ENCODE results near the gene SHISA3. TPM values are rescaled to one million over a fixed set of nuclear protein-coding genes. Genes with fewer than 3 reads are reported as not detected.

The SHISA3 gene
- total and polyA plus RNA-seq, 9 donors: 1.9 to 21.9 (median 8.8) TPM

DNA sequence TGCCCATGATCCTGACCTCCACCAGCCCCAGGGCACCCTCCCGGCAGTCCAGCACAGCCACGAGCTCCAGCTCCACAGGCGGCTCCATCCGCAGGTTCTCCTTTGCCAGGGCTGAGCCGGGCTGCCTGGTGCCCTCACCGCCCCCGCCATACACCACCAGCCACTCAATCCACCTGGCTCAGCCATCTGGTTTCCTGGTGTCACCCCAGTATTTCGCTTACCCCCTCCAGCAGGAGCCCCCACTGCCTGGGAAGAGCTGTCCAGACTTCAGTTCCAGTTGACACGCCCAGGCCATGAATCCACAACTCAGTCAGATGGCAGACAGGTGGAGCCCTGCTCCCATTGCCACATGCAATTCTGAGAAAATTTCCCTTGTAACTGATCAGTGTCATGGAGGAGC, 3.9 kb downstream of the SHISA3 start:
- Histone ChIP-seq H3K4me1 (ENCODE audit: control insufficient read depth, insufficient read depth, low read length) (peaks cover 32% of the 10 kb centered on the region), H3K27ac (ENCODE audit: low read length) (no peak overlapping the region), H3K9me3 (replicated peaks; ENCODE audit: control insufficient read depth, low read depth, low read length) (no peaks in the 10 kb centered on the region), H3K36me3 (ENCODE audit: control insufficient read depth, insufficient read depth, low read length) (no peaks in the 10 kb centered on the region), H3K27me3 (ENCODE audit: control insufficient read depth, insufficient read depth, low read length) (peaks cover 56% of the 10 kb centered on the region), H3K4me3 (ENCODE audit: low read length) (no peak overlapping the region)
- DNase-seq: peak; percentile 9
- 80% methylated on average over 9 of the region's 9 CpGs for WGBS (ENCODE audit: insufficient coverage)

DNA sequence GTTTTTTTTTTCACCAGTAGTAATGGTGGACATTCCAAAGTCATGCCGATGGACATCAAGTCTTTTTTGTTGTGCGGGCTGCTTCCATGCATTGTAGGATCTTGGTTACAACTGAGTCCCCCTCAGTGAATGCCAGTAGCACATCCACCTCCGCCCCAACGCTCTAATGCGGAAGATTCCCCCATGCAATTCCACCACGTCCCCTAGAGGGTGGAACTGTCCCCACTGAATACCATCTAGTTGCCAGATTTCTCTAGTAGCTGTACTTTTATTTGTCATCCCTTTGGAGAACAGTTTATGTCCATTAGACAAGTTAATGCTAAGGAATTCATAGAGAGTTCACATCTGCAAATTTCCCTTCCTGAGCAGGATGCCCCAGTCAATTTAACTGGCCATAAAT, 6.7 kb downstream of the SHISA3 start:
- no peak for DNase-seq
- Histone ChIP-seq H3K36me3 (ENCODE audit: control insufficient read depth, insufficient read depth, low read length) (no peaks in the 10 kb centered on the region), H3K4me3 (ENCODE audit: low read length) (no peak overlapping the region), H3K27me3 (ENCODE audit: control insufficient read depth, insufficient read depth, low read length) (peaks cover 28% of the 10 kb centered on the region), H3K4me1 (ENCODE audit: control insufficient read depth, insufficient read depth, low read length) (peaks cover 9% of the 10 kb centered on the region), H3K9me3 (replicated peaks; ENCODE audit: control insufficient read depth, low read depth, low read length) (no peaks in the 10 kb centered on the region), H3K27ac (ENCODE audit: low read length) (no peak overlapping the region)
- 89% methylated on average over 5 of the region's 6 CpGs for WGBS (ENCODE audit: insufficient coverage)

DNA sequence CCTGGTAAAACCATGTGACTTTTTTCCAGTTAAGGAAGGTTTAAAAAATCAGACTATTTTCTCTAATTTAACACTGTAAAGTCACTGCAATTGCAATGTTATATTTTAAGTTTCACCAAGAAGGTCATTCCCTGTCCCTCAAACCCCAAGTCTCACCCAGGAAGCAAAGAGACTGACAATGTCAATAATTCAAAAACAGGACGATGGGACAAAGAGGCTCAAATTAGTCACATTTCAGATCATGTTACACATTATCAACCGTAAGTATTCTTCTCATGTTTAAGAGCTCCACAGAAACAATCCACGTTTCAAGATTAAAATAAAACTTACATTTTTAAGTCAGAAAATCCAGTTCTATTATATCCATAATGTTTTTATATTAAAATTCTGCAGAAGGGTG, 13.2 kb downstream of the SHISA3 start:
- WGBS (ENCODE audit: insufficient coverage): 86% methylated on average over 1 of the region's 3 CpGs
- no peaks in the 10 kb centered on the region for H3K9me3 ChIP-seq (replicated peaks; ENCODE audit: control insufficient read depth, low read depth, low read length)
- no peak overlapping the region for H3K4me3 ChIP-seq (ENCODE audit: low read length)
- H3K27ac ChIP-seq (ENCODE audit: low read length): no peak overlapping the region
- H3K36me3 ChIP-seq (ENCODE audit: control insufficient read depth, insufficient read depth, low read length): no peaks in the 10 kb centered on the region
- no peak for DNase-seq
- H3K4me1 ChIP-seq (ENCODE audit: control insufficient read depth, insufficient read depth, low read length): no peaks in the 10 kb centered on the region
- H3K27me3 ChIP-seq (ENCODE audit: control insufficient read depth, insufficient read depth, low read length): no peaks in the 10 kb centered on the region

DNA sequence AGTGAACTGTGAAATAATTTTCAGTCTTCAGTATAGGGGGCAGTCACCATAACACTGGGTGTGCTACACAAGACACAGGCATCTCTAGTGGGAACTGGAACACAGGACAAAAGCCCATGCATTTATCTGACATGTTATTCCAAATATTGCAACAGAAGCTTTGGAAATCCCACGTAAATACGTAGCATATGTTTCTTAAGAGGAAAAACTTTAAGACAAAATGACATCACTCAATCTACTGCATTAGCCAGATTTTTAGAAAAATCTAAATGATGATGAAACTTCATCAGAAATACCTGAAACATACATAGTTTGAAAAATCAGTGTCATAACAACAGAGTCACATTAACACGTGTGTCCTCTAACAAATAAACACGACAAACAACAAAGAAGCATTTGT, 14.5 kb downstream of the SHISA3 start:
- Histone ChIP-seq H3K27me3 (ENCODE audit: control insufficient read depth, insufficient read depth, low read length) (no peaks in the 10 kb centered on the region), H3K27ac (ENCODE audit: low read length) (no peak overlapping the region), H3K9me3 (replicated peaks; ENCODE audit: control insufficient read depth, low read depth, low read length) (no peaks in the 10 kb centered on the region), H3K4me3 (ENCODE audit: low read length) (no peak overlapping the region), H3K36me3 (ENCODE audit: control insufficient read depth, insufficient read depth, low read length) (no peaks in the 10 kb centered on the region), H3K4me1 (ENCODE audit: control insufficient read depth, insufficient read depth, low read length) (no peaks in the 10 kb centered on the region)
- DNase-seq: no peak
- whole genome bisulfite sequencing (ENCODE audit: insufficient coverage): 100% methylated on average over 1 of the region's 4 CpGs

DNA sequence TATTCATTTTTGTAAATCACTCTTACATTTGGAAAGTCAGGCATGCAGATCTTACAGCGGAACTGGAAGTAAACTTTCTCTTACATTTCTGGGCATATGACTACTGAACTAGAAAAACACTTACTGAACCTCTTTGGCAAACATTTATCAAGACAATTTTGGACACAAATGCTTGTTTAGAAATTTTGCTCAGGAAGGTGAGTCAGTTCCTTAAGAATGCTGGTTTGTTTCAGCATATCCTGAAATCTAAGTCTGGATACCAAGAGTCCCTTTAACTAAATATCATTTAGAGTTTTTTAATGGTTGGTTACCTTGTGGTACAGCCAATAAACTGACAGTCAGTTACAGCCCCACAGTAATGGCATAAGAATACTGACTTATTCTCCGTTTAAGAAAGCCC, 15.0 kb downstream of the SHISA3 start:
- H3K27me3 ChIP-seq (ENCODE audit: control insufficient read depth, insufficient read depth, low read length): no peaks in the 10 kb centered on the region
- H3K9me3 ChIP-seq (replicated peaks; ENCODE audit: control insufficient read depth, low read depth, low read length): no peaks in the 10 kb centered on the region
- DNase-seq: peak; percentile 43
- H3K4me3 ChIP-seq (ENCODE audit: low read length): no peak overlapping the region
- WGBS (ENCODE audit: insufficient coverage): no CpG with 5 or more reads among the region's 2 CpGs
- no peak overlapping the region for H3K27ac ChIP-seq (ENCODE audit: low read length)
- H3K36me3 ChIP-seq (ENCODE audit: control insufficient read depth, insufficient read depth, low read length): no peaks in the 10 kb centered on the region
- no peaks in the 10 kb centered on the region for H3K4me1 ChIP-seq (ENCODE audit: control insufficient read depth, insufficient read depth, low read length)

DNA sequence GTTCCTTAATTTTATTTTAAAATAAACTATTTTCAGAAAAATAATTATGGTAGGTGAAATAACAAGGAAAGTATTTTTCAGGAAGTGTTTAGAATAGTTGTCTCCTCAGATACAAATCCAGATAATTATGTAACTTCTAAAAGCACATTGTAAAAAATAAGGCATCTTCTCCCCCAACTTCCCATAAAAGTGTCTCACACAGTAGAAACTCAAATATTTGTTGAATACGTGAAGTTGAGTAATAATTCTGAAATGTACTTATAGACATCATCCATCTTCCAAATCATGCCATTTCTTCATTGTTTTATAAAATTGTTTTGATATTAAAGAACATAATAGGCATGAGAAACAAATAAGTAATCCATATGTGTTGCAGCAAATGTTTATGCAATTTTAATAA, 18.0 kb downstream of the SHISA3 start:
- Histone ChIP-seq H3K27ac (ENCODE audit: low read length) (no peak overlapping the region), H3K4me1 (ENCODE audit: control insufficient read depth, insufficient read depth, low read length) (no peaks in the 10 kb centered on the region), H3K36me3 (ENCODE audit: control insufficient read depth, insufficient read depth, low read length) (no peaks in the 10 kb centered on the region), H3K4me3 (ENCODE audit: low read length) (no peak overlapping the region), H3K27me3 (ENCODE audit: control insufficient read depth, insufficient read depth, low read length) (no peaks in the 10 kb centered on the region), H3K9me3 (replicated peaks; ENCODE audit: control insufficient read depth, low read depth, low read length) (no peaks in the 10 kb centered on the region)
- DNase-seq: no peak
- WGBS (ENCODE audit: insufficient coverage): no CpG with 5 or more reads among the region's 1 CpG

DNA sequence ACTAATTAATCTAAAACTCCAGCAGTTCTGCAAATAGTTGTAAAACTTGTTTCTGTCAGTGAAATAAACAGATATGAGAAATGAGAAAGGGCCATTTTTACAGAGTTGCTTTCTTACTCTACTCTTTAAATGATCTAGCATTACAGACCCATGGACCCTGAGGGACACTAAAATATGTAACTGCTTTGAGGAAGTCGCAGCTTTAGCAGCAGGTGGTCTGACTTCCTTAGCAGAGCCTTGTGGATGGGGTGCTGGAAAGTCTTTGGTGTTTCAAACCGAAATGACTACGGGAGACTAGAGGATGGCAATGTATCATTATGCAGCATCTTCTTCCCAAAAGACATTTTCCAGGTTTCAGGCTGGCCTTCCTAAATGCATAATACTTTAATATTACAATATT, 18.7 kb downstream of the SHISA3 start:
- no peak overlapping the region for H3K27ac ChIP-seq (ENCODE audit: low read length)
- peak; percentile 65 for DNase-seq
- no CpG with 5 or more reads among the region's 3 CpGs for WGBS (ENCODE audit: insufficient coverage)

GRCh38 chr4:42417550-42417949, 20.3 kb downstream of the SHISA3 start:
- Histone ChIP-seq H3K4me1 (ENCODE audit: control insufficient read depth, insufficient read depth, low read length) (no peaks in the 10 kb centered on the region), H3K36me3 (ENCODE audit: control insufficient read depth, insufficient read depth, low read length) (no peaks in the 10 kb centered on the region), H3K4me3 (ENCODE audit: low read length) (no peak overlapping the region), H3K27me3 (ENCODE audit: control insufficient read depth, insufficient read depth, low read length) (no peaks in the 10 kb centered on the region), H3K27ac (ENCODE audit: low read length) (no peak overlapping the region), H3K9me3 (replicated peaks; ENCODE audit: control insufficient read depth, low read depth, low read length) (no peaks in the 10 kb centered on the region)
- DNase-seq: no peak
- no CpG with 5 or more reads among the region's 3 CpGs for WGBS (ENCODE audit: insufficient coverage)

More for the DNA sequence above, 18.7 kb downstream of the SHISA3 start:
- H3K36me3 ChIP-seq (ENCODE audit: control insufficient read depth, insufficient read depth, low read length): no peaks in the 10 kb centered on the region
- no peaks in the 10 kb centered on the region for H3K4me1 ChIP-seq (ENCODE audit: control insufficient read depth, insufficient read depth, low read length)
- H3K4me3 ChIP-seq (ENCODE audit: low read length): no peak overlapping the region
- H3K9me3 ChIP-seq (replicated peaks; ENCODE audit: control insufficient read depth, low read depth, low read length): no peaks in the 10 kb centered on the region
- no peaks in the 10 kb centered on the region for H3K27me3 ChIP-seq (ENCODE audit: control insufficient read depth, insufficient read depth, low read length)

GRCh38 chr4:42420140-42420539, 22.9 kb downstream of the SHISA3 start:
- DNase-seq: no peak
- H3K36me3 ChIP-seq (ENCODE audit: control insufficient read depth, insufficient read depth, low read length): no peaks in the 10 kb centered on the region

GRCh38 chr4:42425146-42426065, 28.1 kb downstream of the SHISA3 start:
- 80% methylated on average over 12 of the region's 19 CpGs for WGBS (ENCODE audit: insufficient coverage)
- no peaks in the 10 kb centered on the region for H3K9me3 ChIP-seq (replicated peaks; ENCODE audit: control insufficient read depth, low read depth, low read length)
- DNase-seq: no peak
- no peak overlapping the region for H3K27ac ChIP-seq (ENCODE audit: low read length)
- no peaks in the 10 kb centered on the region for H3K4me1 ChIP-seq (ENCODE audit: control insufficient read depth, insufficient read depth, low read length)
- H3K4me3 ChIP-seq (ENCODE audit: low read length): no peak overlapping the region
- H3K36me3 ChIP-seq (ENCODE audit: control insufficient read depth, insufficient read depth, low read length): no peaks in the 10 kb centered on the region
- no peaks in the 10 kb centered on the region for H3K27me3 ChIP-seq (ENCODE audit: control insufficient read depth, insufficient read depth, low read length)

More at GRCh38 chr4:42420140-42420539, 22.9 kb downstream of the SHISA3 start:
- H3K27me3 ChIP-seq (ENCODE audit: control insufficient read depth, insufficient read depth, low read length): no peaks in the 10 kb centered on the region
- 86% methylated on average over 3 of the region's 5 CpGs for WGBS (ENCODE audit: insufficient coverage)
- no peak overlapping the region for H3K4me3 ChIP-seq (ENCODE audit: low read length)
- H3K4me1 ChIP-seq (ENCODE audit: control insufficient read depth, insufficient read depth, low read length): no peaks in the 10 kb centered on the region
- H3K9me3 ChIP-seq (replicated peaks; ENCODE audit: control insufficient read depth, low read depth, low read length): no peaks in the 10 kb centered on the region
- no peak overlapping the region for H3K27ac ChIP-seq (ENCODE audit: low read length)

All from muscle of leg (tissue), 11 donors.